Measurements from ENCODE around the gene ZXDC. TPM values are rescaled to one million over a fixed set of nuclear protein-coding genes. Genes with fewer than 3 reads are reported as not detected.

Gene ZXDC
- total RNA-seq, 4 donors from 2014 or later = 18.5 to 57.9 (median 33.5) TPM

DNA sequence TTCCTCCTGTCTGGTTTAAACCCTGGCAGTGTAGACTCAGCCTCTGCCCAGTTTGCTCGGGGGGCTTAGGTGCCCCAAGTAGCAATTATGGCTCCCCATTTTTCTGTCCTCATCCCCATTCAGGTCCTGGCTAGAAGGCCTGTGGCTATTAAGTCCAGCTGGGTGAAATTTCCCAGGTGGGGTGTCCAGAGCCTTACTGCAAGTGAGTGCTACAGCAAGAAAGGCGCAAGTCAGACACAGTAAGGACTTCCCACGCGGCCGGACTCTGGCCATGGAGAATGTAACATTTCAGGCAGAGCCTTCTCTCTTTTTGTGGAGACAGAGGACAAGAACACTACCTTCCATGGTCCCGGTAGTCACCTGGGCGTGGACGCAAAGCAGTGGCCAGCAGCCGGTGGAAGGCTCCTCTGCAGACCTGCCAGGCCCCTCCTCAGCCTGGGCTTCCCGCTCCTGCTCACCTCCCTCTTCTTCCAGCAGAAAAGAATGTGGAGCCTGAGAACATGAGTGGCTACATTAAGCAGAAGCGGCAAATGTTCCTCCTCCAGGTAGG is 57.6 kb downstream of the ZXDC start:
- no peaks in the 10 kb centered on the region for H3K4me1 ChIP-seq
- TF ChIP-seq POLR2A (IDR thresholded peaks at IDR 0.05) = no peak
- TF ChIP-seq, protein P1, sequence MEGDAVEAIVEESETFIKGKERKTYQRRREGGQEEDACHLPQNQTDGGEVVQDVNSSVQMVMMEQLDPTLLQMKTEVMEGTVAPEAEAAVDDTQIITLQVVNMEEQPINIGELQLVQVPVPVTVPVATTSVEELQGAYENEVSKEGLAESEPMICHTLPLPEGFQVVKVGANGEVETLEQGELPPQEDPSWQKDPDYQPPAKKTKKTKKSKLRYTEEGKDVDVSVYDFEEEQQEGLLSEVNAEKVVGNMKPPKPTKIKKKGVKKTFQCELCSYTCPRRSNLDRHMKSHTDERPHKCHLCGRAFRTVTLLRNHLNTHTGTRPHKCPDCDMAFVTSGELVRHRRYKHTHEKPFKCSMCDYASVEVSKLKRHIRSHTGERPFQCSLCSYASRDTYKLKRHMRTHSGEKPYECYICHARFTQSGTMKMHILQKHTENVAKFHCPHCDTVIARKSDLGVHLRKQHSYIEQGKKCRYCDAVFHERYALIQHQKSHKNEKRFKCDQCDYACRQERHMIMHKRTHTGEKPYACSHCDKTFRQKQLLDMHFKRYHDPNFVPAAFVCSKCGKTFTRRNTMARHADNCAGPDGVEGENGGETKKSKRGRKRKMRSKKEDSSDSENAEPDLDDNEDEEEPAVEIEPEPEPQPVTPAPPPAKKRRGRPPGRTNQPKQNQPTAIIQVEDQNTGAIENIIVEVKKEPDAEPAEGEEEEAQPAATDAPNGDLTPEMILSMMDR (IDR thresholded peaks at IDR 0.05) = no peak
- intact Hi-C loops (cut with DNase I; ENCODE audit: low total_unique reads) = no loop called here
- H3K4me3 ChIP-seq = no peak overlapping the region
- H3K9me3 ChIP-seq = no peaks in the 10 kb centered on the region
- no peak overlapping the region for H3K27ac ChIP-seq
- no peaks in the 10 kb centered on the region for H3K27me3 ChIP-seq
- H3K36me3 ChIP-seq = no peaks in the 10 kb centered on the region
- no peak for DNase-seq

DNA sequence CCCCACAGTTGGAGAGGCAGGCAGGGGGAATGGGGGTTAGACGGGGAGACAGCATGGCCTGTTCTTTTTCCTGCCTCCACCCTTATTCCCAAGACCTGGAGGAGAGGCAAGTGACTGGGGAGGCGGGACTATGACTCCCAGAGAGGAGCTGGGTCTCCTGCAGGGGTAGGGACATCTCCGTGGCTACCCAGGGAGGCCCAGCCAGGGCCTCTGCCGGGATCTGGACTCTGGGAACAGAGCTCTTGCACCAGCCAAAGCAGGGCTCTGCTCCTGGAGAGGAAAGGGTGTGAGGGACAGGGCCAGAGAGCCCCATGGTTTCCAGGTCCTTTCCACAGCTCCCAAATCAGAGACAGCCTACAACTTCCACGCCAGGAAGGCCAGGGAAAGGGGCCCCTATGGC is 58.2 kb downstream of the ZXDC start:
- no peak for DNase-seq
- no peaks in the 10 kb centered on the region for H3K36me3 ChIP-seq
- no peak overlapping the region for H3K4me3 ChIP-seq
- TF ChIP-seq, protein P1 (IDR thresholded peaks at IDR 0.05) = no peak
- TF ChIP-seq POLR2A (IDR thresholded peaks at IDR 0.05) = no peak
- no peaks in the 10 kb centered on the region for H3K4me1 ChIP-seq
- H3K27me3 ChIP-seq = no peaks in the 10 kb centered on the region
- intact Hi-C loops (cut with DNase I; ENCODE audit: low total_unique reads) = no loop called here
- H3K9me3 ChIP-seq = no peaks in the 10 kb centered on the region
- no peak overlapping the region for H3K27ac ChIP-seq

DNA sequence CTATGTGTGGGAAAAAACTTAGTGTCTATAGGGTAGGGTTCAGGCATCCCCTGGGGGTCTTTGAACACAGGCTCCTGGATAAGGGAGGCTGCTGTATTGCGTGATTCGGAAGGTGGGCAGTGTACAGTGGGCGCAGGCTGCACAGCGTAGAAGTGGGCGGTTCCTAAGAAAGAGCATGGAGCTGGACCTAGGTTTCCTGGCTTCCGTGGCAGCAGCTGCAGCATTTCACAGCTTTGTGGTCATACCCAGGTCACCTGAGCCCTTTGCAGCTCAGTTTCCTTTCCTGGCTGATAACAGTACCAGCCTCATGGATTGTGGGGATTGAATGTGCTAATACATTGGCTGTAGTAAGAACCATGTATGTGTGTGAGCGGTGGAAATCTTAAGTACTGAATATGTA is 58.7 kb downstream of the ZXDC start:
- no peak overlapping the region for H3K27ac ChIP-seq
- H3K4me1 ChIP-seq = no peaks in the 10 kb centered on the region
- TF ChIP-seq POLR2A (IDR thresholded peaks at IDR 0.05) = no peak
- TF ChIP-seq, protein P1 (IDR thresholded peaks at IDR 0.05) = no peak
- no peak for DNase-seq
- intact Hi-C loops (cut with DNase I; ENCODE audit: low total_unique reads) = no loop called here
- no peak overlapping the region for H3K4me3 ChIP-seq
- H3K27me3 ChIP-seq = no peaks in the 10 kb centered on the region
- H3K36me3 ChIP-seq = no peaks in the 10 kb centered on the region
- no peaks in the 10 kb centered on the region for H3K9me3 ChIP-seq

DNA sequence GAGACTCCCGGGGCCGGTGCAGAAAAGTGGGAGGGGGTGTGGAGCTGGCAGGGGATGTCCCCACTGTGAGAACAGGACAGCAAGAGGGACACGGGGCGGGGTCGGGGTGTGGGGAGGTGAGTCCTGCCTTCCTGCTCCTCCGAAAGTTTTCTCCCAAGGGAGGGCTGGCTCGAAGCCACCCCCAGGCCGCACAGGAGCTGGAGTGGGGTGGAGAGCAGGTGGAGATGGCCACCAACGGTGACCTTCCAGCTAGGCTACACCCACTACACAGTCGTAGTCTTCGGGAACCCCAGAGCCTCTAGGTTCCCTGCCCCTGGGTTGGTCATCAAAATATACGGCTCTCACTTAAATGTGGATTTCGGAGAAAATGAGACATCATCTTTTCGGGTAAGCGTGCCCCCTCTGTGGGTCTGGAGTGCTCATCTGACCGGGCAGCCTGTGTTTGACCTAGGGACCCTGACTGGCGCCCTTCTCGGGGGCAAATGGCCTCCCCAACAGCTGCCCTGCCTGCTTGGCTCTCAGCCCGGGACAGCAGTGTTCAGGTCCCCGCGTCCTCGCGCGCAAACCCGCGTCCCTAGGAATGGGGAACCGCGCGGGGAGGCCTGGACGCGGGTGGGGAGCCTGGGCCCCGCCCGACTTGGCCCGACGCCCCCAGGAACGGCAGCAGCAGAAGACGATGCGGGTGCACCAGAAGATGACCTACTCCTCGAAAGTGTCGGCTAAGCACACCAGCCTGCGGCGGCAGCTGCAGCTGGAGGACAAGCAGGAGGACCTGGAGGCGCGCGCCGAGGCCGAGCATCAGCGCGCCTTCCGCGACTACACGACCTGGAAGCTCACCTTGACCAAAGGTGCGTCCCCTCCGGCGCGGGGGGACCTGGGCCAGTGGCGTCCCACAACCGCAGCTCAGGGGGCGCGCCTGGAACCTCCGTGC is 59.8 kb downstream of the ZXDC start:
- peak in 1 of 2 donors; percentile 11 for DNase-seq
- no peaks in the 10 kb centered on the region for H3K9me3 ChIP-seq
- no peak overlapping the region for H3K4me3 ChIP-seq
- no peaks in the 10 kb centered on the region for H3K4me1 ChIP-seq
- no peak for TF ChIP-seq POLR2A (IDR thresholded peaks at IDR 0.05)
- TF ChIP-seq, protein P1 (IDR thresholded peaks at IDR 0.05) = no peak
- no peak overlapping the region for H3K27ac ChIP-seq
- H3K36me3 ChIP-seq = no peaks in the 10 kb centered on the region
- no peaks in the 10 kb centered on the region for H3K27me3 ChIP-seq
- intact Hi-C loops (cut with DNase I; ENCODE audit: low total_unique reads) = no loop called here

DNA sequence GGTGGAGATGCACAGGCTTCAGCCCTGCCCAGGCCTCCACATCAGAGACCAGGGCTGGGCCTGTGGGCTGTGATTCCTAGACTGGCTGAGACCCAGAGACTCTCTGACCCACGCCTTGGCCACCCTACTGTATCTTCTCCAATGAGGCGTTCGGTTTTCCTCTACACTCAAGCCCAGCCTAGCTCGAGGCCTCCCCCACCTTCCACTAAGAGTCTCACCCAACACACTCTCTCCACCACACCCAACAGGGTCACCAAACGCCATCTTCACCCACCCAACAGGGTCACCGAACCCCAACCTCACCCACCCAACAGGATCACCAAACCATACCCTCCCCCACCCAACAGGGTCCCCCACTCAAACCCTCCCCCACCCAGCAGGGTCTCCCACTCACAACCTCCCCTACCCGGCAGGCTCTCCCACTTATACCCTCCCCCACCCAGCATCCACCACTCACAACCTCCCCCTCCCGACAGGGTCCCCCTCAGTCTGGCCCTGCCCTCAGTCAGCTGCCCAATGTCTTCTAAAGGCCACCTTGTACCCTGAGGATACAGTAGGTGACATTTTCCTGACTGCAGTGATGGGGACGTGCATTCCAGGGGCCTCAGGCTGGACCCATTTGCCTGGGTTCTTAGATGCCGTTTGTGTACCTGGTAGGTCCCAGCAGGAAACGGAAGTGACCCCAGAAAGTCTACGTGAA is 60.6 kb downstream of the ZXDC start:
- H3K36me3 ChIP-seq = no peaks in the 10 kb centered on the region
- no peak overlapping the region for H3K4me3 ChIP-seq
- H3K27ac ChIP-seq = no peak overlapping the region
- no peaks in the 10 kb centered on the region for H3K4me1 ChIP-seq
- no peaks in the 10 kb centered on the region for H3K9me3 ChIP-seq
- H3K27me3 ChIP-seq = no peaks in the 10 kb centered on the region
- no peak for DNase-seq
- TF ChIP-seq POLR2A (IDR thresholded peaks at IDR 0.05) = no peak
- TF ChIP-seq, protein P1 (IDR thresholded peaks at IDR 0.05) = no peak
- intact Hi-C loops (cut with DNase I; ENCODE audit: low total_unique reads) = no loop called here

Data from uterus (tissue), 4 donors.